HG02588 (cell line): ENCODE measurements around the gene HTR4.

ENCODE experiments used
- ATAC-seq: cut with Tn5 transposase; IDR thresholded peaks from one replicate; pipeline ENCODE4 v1.9.1; 2021; ENCODE audit warnings: mild to moderate bottlenecking, moderate library complexity; ENCODE audit not compliant: unreplicated experiment

HTR4 gene

DNA sequence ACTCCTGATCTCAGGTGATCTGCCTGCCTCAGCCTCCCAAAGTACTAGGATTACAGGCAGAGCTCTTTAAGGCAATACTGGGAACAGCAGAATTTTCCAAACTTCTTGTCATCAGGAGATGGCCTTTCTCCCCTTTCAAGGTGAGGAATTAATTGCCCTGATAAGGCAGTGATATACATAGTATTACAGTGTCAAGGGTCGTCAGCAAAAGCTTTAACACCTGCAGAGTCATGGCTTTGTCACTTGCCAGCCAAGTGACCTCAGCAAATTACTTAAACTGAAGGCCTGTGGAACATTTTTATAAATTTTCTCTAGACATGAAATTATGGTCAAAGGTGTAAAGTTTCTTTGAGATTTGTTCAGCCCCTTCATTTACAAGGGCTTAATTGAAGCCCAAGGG is 211.1 kb downstream of the HTR4 start:
- no peak for ATAC-seq

- no peak for ATAC-seq
Observed at GRCh38 chr5:148438933-148439332, 215.4 kb downstream of the HTR4 start.

GRCh38 chr5:148437249-148437648 is 217.1 kb downstream of the HTR4 start:
- ATAC-seq, result no peak

- ATAC-seq, result no peak
Observed at GRCh38 chr5:148436029-148436428, 218.3 kb downstream of the HTR4 start.

DNA sequence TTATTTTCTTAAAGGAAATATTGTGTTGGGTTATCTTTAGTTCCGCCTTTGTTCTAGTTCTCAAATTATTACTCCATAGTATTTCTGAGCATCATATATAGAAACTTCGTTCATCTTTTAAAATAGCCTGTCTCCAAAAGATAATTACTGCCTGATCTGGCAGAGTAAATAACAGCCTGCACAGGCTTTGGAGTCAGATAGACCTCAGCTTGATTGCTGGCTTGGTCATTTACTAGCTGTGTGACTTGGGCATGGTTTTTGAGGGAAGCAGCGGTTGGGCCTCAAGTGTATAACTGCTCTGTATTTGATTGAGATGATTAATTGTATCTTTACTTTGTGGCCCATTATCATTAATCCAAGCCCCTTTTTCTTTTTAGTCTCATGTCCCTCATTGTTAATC is 220.5 kb downstream of the HTR4 start:
- no peak for ATAC-seq
